ENCODE results near the gene TMEM178A. TPM values are rescaled to one million over a fixed set of nuclear protein-coding genes. Genes with fewer than 3 reads are reported as not detected.

Gene TMEM178A
- total RNA-seq, 1 experiment from 2014 or later = 7.5 TPM

- Histone ChIP-seq H3T11ph (ENCODE audit: low read length) (no peak overlapping the region), H2BK12ac (ENCODE audit: insufficient read length, low read depth, low read length) (no peak overlapping the region), H3K14ac (ENCODE audit: insufficient read depth, low read length) (no peak overlapping the region), H3K79me1 (ENCODE audit: insufficient read depth, low read depth, low read length, poor library complexity, severe bottlenecking) (no peaks in the 10 kb centered on the region), H3K4me1 (ENCODE audit: insufficient read depth, low read length) (peaks cover 7% of the 10 kb centered on the region), H2BK15ac (ENCODE audit: low read depth, low read length) (no peak overlapping the region), H2BK120ac (ENCODE audit: low read depth, low read length, poor library complexity, severe bottlenecking) (no peak overlapping the region), H3K23me2 (ENCODE audit: insufficient read length, low read depth, low read length, poor library complexity, severe bottlenecking) (peaks cover 14% of the 10 kb centered on the region), H3K4me2 (ENCODE audit: insufficient read depth, insufficient read length, low read length) (no peak overlapping the region), H2BK5ac (ENCODE audit: insufficient read length, low read length) (no peak overlapping the region), H3K9me3 (ENCODE audit: control insufficient read depth, low read depth, low read length) (no peaks in the 10 kb centered on the region), H2BK20ac (ENCODE audit: low read depth, low read length, poor library complexity, severe bottlenecking) (no peak overlapping the region), H3K27ac (ENCODE audit: insufficient read length, low read depth, low read length) (no peak overlapping the region), H3K23ac (ENCODE audit: insufficient read length, low read depth, low read length) (no peak overlapping the region), H4K5ac (ENCODE audit: insufficient read length, low read depth, low read length) (no peak overlapping the region), H3K56ac (ENCODE audit: insufficient read length, low read depth, low read length) (no peak overlapping the region), H3K79me2 (ENCODE audit: insufficient read depth, low read length) (peaks cover 7% of the 10 kb centered on the region; the same call in 1 of the 2 replicates), H2AK5ac (ENCODE audit: insufficient read length, low read length) (no peak overlapping the region), H3K9ac (ENCODE audit: extremely low read depth, insufficient read length, low read length) (no peak overlapping the region), H3K4ac (ENCODE audit: low read depth, low read length) (no peak overlapping the region), H4K91ac (ENCODE audit: insufficient read length, low read depth, low read length) (no peak overlapping the region), H4K8ac (replicated peaks; ENCODE audit: insufficient read length, low read depth, low read length) (no peak overlapping the region), H2AFZ (ENCODE audit: low read length) (no peak overlapping the region), H4K20me1 (ENCODE audit: control insufficient read depth, insufficient read depth, insufficient read length) (no peaks in the 10 kb centered on the region), H3K18ac (ENCODE audit: insufficient read length, low read depth, low read length) (no peak overlapping the region), H3K27me3 (ENCODE audit: insufficient read depth, low read length) (peaks cover 6% of the 10 kb centered on the region; the same call in 1 of the 2 replicates)
- Mint-ChIP-seq H3K4me1 (peaks cover 19 to 29% of the 10 kb centered on the region in 2 experiments), H3K27ac (no peak overlapping the region), H3K9me3 (no peaks in the 10 kb centered on the region; a peak in 1 of 5 replicates), H3K4me3 (no peak overlapping the region), H3K36me3 (ENCODE audit: insufficient read depth in 1 of 3, low read depth in 3 of 3) (peaks cover 0 to 1% (median 0%) of the 10 kb centered on the region in 3 experiments; a peak in 2 of 7 replicates), H3K27me3 (ENCODE audit: low read depth) (peaks cover 34% of the 10 kb centered on the region)
- no CpG with 5 or more reads among the region's 1 CpG for WGBS (ENCODE audit: extremely low coverage, insufficient read length, low lambda C conversion rate)
- TF ChIP-seq, protein P1, sequence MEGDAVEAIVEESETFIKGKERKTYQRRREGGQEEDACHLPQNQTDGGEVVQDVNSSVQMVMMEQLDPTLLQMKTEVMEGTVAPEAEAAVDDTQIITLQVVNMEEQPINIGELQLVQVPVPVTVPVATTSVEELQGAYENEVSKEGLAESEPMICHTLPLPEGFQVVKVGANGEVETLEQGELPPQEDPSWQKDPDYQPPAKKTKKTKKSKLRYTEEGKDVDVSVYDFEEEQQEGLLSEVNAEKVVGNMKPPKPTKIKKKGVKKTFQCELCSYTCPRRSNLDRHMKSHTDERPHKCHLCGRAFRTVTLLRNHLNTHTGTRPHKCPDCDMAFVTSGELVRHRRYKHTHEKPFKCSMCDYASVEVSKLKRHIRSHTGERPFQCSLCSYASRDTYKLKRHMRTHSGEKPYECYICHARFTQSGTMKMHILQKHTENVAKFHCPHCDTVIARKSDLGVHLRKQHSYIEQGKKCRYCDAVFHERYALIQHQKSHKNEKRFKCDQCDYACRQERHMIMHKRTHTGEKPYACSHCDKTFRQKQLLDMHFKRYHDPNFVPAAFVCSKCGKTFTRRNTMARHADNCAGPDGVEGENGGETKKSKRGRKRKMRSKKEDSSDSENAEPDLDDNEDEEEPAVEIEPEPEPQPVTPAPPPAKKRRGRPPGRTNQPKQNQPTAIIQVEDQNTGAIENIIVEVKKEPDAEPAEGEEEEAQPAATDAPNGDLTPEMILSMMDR (conservative IDR thresholded peaks at IDR 0.05) = no peak
- no peak for DNase-seq
These were observed 2.9 kb downstream of the TMEM178A start for GRCh38 chr2:39668576-39669080.

Measured in H9 (cell line).